Measurements from ENCODE around the gene GLA.

Gene GLA

DNA sequence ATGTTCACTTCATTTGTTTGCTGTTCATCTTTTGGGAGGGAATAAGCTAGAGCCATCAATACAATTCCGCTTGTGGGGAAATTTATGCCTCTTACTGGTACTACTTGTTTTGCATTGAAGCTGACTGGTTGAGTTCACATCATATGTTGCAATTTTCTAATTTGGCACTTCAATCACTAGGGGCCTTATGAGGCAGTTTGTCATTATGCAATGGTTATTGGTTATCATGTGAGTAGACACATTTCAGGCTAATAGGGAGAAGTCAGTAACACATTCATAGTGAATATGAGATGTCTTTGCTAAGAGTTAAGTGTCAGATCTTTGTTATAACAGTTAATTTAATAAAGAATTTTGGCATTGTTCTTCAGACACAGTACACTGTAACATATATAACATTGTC, 11.9 kb downstream of the GLA start:
- Histone ChIP-seq H2AFZ (no peak overlapping the region), H3K9me3 (ENCODE audit: control insufficient read depth, low read length) (no peaks in the 10 kb centered on the region), H3K4me2 (ENCODE audit: low read length) (no peak overlapping the region), H3K79me2 (no peaks in the 10 kb centered on the region), H3K9ac (no peak overlapping the region), H3K27ac (no peak overlapping the region), H3K36me3 (ENCODE audit: control insufficient read depth, insufficient read depth, low read length) (no peaks in the 10 kb centered on the region), H3K4me1 (no peaks in the 10 kb centered on the region), H3K4me3 (ENCODE audit: low read depth, low read length) (no peak overlapping the region), H3K27me3 (ENCODE audit: control insufficient read depth, insufficient read depth, low read length) (no peaks in the 10 kb centered on the region)
- TF ChIP-seq, protein P1, sequence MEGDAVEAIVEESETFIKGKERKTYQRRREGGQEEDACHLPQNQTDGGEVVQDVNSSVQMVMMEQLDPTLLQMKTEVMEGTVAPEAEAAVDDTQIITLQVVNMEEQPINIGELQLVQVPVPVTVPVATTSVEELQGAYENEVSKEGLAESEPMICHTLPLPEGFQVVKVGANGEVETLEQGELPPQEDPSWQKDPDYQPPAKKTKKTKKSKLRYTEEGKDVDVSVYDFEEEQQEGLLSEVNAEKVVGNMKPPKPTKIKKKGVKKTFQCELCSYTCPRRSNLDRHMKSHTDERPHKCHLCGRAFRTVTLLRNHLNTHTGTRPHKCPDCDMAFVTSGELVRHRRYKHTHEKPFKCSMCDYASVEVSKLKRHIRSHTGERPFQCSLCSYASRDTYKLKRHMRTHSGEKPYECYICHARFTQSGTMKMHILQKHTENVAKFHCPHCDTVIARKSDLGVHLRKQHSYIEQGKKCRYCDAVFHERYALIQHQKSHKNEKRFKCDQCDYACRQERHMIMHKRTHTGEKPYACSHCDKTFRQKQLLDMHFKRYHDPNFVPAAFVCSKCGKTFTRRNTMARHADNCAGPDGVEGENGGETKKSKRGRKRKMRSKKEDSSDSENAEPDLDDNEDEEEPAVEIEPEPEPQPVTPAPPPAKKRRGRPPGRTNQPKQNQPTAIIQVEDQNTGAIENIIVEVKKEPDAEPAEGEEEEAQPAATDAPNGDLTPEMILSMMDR (IDR thresholded peaks at IDR 0.05), result no peak

DNA sequence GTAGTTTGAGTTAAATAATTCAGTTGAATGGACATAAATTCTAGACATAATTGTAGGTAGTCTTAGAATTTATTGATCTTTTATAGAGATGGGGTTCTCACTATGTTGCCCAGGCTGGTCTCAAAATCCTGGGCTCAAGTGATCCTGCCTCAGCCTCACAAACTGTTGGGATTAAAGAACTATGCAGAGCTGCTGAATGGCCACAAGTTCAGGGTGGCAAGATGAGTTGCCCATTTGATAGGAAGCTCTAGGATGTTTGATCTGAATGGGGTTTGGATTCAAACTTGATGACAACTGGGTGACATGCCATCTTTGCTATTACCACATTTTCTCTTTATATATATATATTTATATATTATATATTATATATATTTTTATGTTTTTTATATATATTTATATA, 13.4 kb downstream of the GLA start:
- Histone ChIP-seq H3K9me3 (ENCODE audit: control insufficient read depth, low read length) (no peaks in the 10 kb centered on the region), H3K36me3 (ENCODE audit: control insufficient read depth, insufficient read depth, low read length) (no peaks in the 10 kb centered on the region), H3K27ac (no peak overlapping the region), H2AFZ (no peak overlapping the region), H3K4me3 (ENCODE audit: low read depth, low read length) (no peak overlapping the region), H3K4me2 (ENCODE audit: low read length) (no peak overlapping the region), H3K9ac (no peak overlapping the region), H3K27me3 (ENCODE audit: control insufficient read depth, insufficient read depth, low read length) (no peaks in the 10 kb centered on the region), H3K79me2 (no peaks in the 10 kb centered on the region), H3K4me1 (peaks cover 2% of the 10 kb centered on the region)
- TF ChIP-seq, protein P1 (IDR thresholded peaks at IDR 0.05), result no peak

DNA sequence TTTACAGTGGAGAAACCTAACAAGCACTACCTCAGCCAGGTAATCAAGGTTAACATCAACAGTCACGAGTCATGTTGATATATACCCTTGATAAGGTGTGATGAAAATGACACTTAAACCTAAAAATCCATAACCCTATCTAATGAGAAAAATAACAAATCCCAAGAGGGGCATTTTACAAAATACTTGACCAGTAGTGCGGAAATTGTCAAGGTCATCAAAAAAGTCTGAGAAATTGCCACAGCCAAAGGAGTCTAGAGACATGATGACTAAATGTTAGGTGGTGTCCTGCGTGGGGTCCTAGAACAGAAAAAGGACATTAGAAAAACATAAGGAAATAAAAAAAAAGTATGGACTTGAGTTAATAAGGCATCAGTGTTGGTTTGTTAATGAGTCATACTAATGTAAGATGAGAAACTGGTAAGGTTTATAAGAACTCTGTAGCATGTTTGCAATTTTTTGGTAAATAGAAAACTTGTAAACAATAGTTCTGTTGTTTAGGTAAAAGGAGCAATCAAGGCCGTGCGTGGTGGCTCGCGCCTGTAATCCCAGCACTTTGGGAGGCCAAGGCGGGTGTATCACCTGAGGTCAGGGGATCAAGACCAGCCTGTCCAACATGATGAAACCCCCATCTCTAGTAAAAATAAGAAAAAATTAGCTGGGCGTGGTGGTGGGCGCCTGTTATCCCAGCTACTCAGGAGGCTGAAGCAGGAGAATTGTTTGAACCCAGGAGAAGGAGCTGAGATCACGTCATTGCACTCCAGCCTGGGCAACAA, 14.0 kb downstream of the GLA start:
- H3K4me2 ChIP-seq (ENCODE audit: low read length), result no peak overlapping the region
- H3K9me3 ChIP-seq (ENCODE audit: control insufficient read depth, low read length), result no peaks in the 10 kb centered on the region
- TF ChIP-seq, protein P1 (IDR thresholded peaks at IDR 0.05), result no peak
- H3K27me3 ChIP-seq (ENCODE audit: control insufficient read depth, insufficient read depth, low read length), result no peaks in the 10 kb centered on the region
- H3K79me2 ChIP-seq, result no peaks in the 10 kb centered on the region
- no peak overlapping the region for H3K4me3 ChIP-seq (ENCODE audit: low read depth, low read length)
- H3K4me1 ChIP-seq, result peaks cover 2% of the 10 kb centered on the region
- no peak overlapping the region for H2AFZ ChIP-seq
- no peak overlapping the region for H3K27ac ChIP-seq
- H3K9ac ChIP-seq, result no peak overlapping the region
- H3K36me3 ChIP-seq (ENCODE audit: control insufficient read depth, insufficient read depth, low read length), result no peaks in the 10 kb centered on the region

DNA sequence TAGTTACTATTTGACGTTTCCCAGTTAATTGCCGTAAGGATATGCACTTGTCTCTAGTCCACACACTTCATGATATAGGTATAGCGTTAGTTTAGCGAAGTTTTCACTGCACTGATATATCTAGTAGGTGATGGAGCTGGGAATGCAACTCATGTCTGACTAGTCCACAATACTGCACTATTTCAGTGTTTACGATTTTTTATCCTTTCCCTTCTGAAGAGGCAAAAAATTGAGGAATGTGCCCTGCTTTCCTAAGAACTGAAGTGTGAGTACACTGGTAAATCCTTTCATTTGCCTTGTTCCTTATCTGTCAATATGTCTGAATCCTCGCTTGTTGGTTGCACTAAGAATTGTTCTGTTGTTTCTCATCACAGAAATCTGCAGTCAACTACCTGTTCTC, 15.9 kb downstream of the GLA start:
- Histone ChIP-seq H3K4me2 (ENCODE audit: low read length) (peak overlapping the region; percentile 79), H3K9ac (no peak overlapping the region), H3K27ac (no peak overlapping the region), H2AFZ (no peak overlapping the region), H3K79me2 (no peaks in the 10 kb centered on the region), H3K4me1 (peaks cover 2% of the 10 kb centered on the region), H3K36me3 (ENCODE audit: control insufficient read depth, insufficient read depth, low read length) (no peaks in the 10 kb centered on the region), H3K27me3 (ENCODE audit: control insufficient read depth, insufficient read depth, low read length) (no peaks in the 10 kb centered on the region), H3K9me3 (ENCODE audit: control insufficient read depth, low read length) (no peaks in the 10 kb centered on the region), H3K4me3 (ENCODE audit: low read depth, low read length) (peak overlapping the region; percentile 83)
- TF ChIP-seq, protein P1 (IDR thresholded peaks at IDR 0.05), result no peak
